ENCODE measurements around the gene OPA1. TPM values are rescaled to one million over a fixed set of nuclear protein-coding genes. Genes with fewer than 3 reads are reported as not detected.

Gene OPA1
- total RNA-seq, 1 donor from 2014 or later = 29.3 TPM

- ATAC-seq = no peak
- DNase-seq (ENCODE audit: low spot score) = no peak
Measured at GRCh38 chr3:193702967-193703366, 110.0 kb downstream of the OPA1 start.

- no peak for ATAC-seq
- DNase-seq (ENCODE audit: low spot score) = no peak
Measured at GRCh38 chr3:193704431-193704830, 111.4 kb downstream of the OPA1 start.

- ATAC-seq (no peak), DNase-seq (ENCODE audit: low spot score) (no peak)
Measured at GRCh38 chr3:193708270-193708669, 115.3 kb downstream of the OPA1 start.

GRCh38 chr3:193710286-193711165, 117.5 kb downstream of the OPA1 start:
- ATAC-seq (peak; percentile 27), DNase-seq (ENCODE audit: low spot score) (no peak)

GRCh38 chr3:193711166-193711485, 118.1 kb downstream of the OPA1 start:
- ATAC-seq (no peak), DNase-seq (ENCODE audit: low spot score) (no peak)

- DNase-seq (ENCODE audit: low spot score) (no peak), ATAC-seq (no peak)
Measured at GRCh38 chr3:193711523-193711963, 118.5 kb downstream of the OPA1 start.

- ATAC-seq = no peak
- DNase-seq (ENCODE audit: low spot score) = no peak
Measured at GRCh38 chr3:193711964-193712598, 119.1 kb downstream of the OPA1 start.

GRCh38 chr3:193712938-193713337, 119.9 kb downstream of the OPA1 start:
- no peak for ATAC-seq
- no peak for DNase-seq (ENCODE audit: low spot score)

- DNase-seq (ENCODE audit: low spot score) (no peak), ATAC-seq (no peak)
Measured at GRCh38 chr3:193714523-193715137, 121.6 kb downstream of the OPA1 start.

GRCh38 chr3:193716150-193716549, 123.1 kb downstream of the OPA1 start:
- ATAC-seq (no peak), DNase-seq (ENCODE audit: low spot score) (no peak)

- ATAC-seq = peak; percentile 29
- no peak for DNase-seq (ENCODE audit: low spot score)
Measured at GRCh38 chr3:193719735-193720134, 126.7 kb downstream of the OPA1 start.

- DNase-seq (ENCODE audit: low spot score) = no peak
- no peak for ATAC-seq
Measured at GRCh38 chr3:193720169-193720568, 127.2 kb downstream of the OPA1 start.

GRCh38 chr3:193722566-193722965, 129.6 kb downstream of the OPA1 start:
- no peak for ATAC-seq
- DNase-seq (ENCODE audit: low spot score) = no peak

- no peak for DNase-seq (ENCODE audit: low spot score)
- no peak for ATAC-seq
Measured at GRCh38 chr3:193727089-193727488, 134.1 kb downstream of the OPA1 start.

GRCh38 chr3:193728429-193729087, 135.6 kb downstream of the OPA1 start:
- ATAC-seq (no peak), DNase-seq (ENCODE audit: low spot score) (no peak)

- no peak for DNase-seq (ENCODE audit: low spot score)
- ATAC-seq = no peak
Measured at GRCh38 chr3:193729088-193729465, 136.1 kb downstream of the OPA1 start.

- ATAC-seq = no peak
- no peak for DNase-seq (ENCODE audit: low spot score)
Measured at GRCh38 chr3:193729601-193730000, 136.6 kb downstream of the OPA1 start.

GRCh38 chr3:193730511-193730910, 137.5 kb downstream of the OPA1 start:
- ATAC-seq (no peak), DNase-seq (ENCODE audit: low spot score) (no peak)

GRCh38 chr3:193730976-193731375, 138.0 kb downstream of the OPA1 start:
- ATAC-seq (no peak), DNase-seq (ENCODE audit: low spot score) (no peak)

- ATAC-seq (no peak), DNase-seq (ENCODE audit: low spot score) (no peak)
Measured at GRCh38 chr3:193731656-193732055, 138.6 kb downstream of the OPA1 start.

GRCh38 chr3:193732391-193732790, 139.4 kb downstream of the OPA1 start:
- DNase-seq (ENCODE audit: low spot score) = no peak
- peak; percentile 55 for ATAC-seq

- no peak for ATAC-seq
Measured at GRCh38 chr3:193732827-193733226, 139.8 kb downstream of the OPA1 start.

More at GRCh38 chr3:193732827-193733226, 139.8 kb downstream of the OPA1 start:
- no peak for DNase-seq (ENCODE audit: low spot score)

Measured in left lobe of liver (tissue), 2 donors.